Activated T-cell treated with anti-CD3 and anti-CD28 coated beads, Interleukin-2, amount 50 U/mL, for 1 hour (primary cell): ENCODE data around the gene GINS2.
A peak's percentile ranks its signal among the peaks of the same experiment; 100 is the strongest.

Experiments used
- DNase-seq: peaks from one replicate; pipeline ENCODE4 v3.0.0-alpha.2; 2020

GINS2 gene

DNA sequence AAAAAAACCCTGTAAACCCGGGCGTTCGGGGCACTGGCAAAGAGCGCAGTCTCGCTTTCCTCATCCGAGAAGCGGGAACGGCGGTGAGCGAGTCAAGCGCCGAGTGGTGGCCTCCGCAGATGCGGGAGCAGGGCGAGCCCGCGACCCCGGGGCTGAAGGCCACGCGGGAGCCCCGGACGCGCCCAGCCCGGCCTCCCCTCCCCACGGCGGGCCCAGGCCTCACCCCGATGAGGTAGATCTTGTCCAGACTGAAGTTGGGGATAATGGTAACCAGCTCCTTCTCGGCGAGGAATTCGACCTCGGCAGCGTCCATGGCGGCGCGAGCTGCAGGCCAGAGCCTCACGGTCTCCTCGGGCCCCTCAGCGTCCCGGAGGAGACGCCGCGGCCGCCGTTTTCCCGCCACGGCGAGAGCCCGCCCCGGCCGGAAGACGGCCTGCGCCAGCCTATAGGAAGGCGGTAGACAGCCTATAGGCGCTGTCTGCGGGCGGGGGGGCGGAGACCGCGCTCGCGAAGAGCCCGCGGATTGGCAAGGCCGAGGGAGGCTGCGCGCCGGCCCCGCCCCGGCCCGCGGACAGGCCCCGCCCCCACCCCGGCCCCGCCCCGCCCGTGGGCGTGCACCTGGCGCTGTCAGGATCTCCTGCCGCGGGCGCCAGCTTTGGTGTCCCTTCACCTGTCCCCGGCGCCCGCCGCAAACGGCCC lies at the start of gene GINS2:
GINS2 (minus strand) TSS at position 369 of the 699 bp plus-strand sequence; CDS start at position 313, 56 bp downstream.
- DNase-seq: peak; percentile 96

DNA sequence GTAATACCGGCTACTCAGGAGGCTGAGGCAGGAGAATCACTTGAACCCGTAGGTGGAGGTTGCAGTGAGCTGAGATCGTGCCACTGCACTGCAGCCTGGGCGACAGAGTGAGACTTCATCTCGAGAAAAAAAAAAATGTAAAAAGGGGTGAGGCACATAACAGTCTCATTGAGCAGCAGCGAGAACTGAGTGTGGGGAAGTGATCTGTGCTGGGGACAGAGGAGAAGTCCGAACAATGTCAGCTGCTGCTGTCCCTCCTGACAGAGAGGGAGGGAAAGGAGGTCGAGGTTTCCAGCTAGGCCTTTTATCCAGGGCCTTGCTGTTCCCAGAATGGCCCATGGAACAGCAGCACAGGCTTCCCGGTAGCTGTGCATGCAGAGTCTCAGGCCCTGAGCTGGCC lies 48.2 kb upstream of the GINS2 start:
- no peak for DNase-seq

DNA sequence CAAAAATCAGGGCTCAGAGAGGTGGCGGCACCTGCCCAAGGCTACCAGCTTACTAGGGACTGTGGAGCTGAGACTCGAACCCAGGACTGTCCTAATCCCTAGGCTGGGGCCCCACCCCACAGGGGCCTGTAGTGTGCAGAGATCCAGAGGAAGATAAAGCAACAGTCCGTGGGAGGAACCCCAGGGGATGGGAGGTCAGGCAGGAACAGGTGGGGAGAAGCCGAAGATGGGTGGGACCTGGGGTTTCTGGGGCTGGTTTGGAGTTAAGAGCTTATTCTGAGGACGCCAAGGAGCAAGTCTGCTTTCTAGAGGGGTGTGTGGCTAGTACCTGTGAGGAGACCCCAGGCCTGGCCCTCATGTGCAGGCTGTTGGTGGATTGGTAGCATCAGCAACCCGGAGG lies 47.2 kb upstream of the GINS2 start:
- DNase-seq: no peak

GRCh38 chr16:85735225-85735635 lies 46.5 kb upstream of the GINS2 start:
- DNase-seq: peak; percentile 49

DNA sequence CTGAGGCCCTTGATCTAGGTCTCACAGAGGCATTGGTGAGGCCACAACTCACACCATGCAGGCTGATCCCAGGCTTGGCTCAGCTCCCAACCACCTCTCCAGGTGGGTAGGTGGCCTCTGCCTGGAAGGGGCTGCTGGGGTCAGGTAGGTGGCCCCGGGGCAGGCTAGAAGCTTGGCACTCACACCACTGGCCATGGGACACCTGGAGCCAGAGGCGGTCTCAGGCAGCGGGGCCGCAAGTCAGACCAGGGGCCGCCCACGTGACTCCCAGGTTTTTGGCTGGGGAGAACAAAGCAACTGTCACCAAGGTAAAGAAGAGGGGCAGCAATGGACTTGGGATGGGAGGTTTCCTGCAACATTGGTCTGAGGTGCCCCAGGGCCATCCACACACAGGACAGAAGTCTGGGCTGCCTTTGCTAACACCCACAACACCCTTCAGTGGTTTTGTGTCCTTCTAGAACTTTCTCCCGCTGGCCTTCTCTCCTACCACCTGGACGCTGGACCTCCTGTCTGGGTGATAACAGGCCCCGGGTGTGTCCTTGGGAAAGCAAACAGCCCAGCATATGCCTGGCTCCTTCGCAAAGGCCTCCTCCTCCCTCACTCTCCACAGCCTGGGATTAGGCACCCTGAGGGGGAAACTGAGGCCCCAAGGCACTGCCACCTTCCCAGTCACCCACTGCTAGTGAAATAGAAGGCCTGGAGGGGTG lies 45.7 kb upstream of the GINS2 start:
- DNase-seq: no peak

DNA sequence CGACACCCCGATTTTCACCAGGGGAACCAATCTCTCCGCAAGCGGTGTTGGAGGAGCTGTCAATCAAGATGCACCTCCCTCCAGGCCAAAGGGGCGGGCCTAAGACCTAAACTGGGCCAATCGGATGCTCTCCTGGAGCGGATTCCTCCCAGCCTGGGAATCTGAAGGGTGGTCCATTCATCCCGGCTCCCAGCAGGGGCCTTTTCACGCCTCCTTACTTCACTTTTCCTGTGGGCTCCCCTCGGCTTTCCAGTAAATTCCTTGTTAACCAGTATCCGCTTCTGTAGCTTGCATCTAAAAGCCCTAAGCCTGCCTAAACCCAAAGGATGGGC lies 45.1 kb upstream of the GINS2 start:
- DNase-seq: no peak

- no peak for DNase-seq
Measured at GRCh38 chr16:85733155-85733838, 44.5 kb upstream of the GINS2 start.

DNA sequence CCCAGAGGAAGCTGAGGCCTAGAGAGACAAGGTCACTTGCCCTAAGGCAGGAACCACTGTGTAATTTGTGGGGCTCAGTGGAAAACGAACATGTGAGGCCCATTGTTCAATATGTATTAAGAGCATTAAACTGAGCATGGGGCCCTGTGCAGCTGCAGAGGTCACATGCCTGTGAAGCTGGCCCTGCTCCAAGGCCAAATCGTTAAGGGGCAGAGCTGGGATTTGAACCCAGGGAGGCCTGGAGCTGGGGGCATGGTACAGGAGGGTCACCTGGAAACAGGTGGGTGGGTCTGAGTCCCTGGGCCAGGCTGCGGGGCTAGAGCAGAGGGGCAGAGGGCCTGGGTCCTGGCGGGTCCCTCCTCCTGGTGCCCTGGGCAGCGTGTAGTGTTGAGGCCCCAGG lies 42.4 kb upstream of the GINS2 start:
- no peak for DNase-seq

DNA sequence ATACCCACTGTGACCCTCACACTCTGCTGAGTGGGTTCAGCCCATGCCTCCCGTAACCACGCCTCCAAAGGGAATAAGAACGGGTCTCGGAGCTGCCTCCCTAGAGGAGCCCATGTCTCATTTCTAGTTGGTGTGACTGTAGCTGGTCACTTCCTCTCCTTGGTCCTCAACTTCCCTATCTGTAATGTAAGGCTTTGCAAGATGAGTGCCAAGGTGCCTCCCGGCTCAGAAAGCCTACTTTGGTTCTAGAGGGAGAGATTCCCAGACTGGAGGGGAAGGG lies 41.4 kb upstream of the GINS2 start:
- no peak for DNase-seq

- DNase-seq: no peak
Measured at GRCh38 chr16:85729452-85730185, 40.9 kb upstream of the GINS2 start.

- no peak for DNase-seq
Measured at GRCh38 chr16:85728879-85729278, 40.1 kb upstream of the GINS2 start.

DNA sequence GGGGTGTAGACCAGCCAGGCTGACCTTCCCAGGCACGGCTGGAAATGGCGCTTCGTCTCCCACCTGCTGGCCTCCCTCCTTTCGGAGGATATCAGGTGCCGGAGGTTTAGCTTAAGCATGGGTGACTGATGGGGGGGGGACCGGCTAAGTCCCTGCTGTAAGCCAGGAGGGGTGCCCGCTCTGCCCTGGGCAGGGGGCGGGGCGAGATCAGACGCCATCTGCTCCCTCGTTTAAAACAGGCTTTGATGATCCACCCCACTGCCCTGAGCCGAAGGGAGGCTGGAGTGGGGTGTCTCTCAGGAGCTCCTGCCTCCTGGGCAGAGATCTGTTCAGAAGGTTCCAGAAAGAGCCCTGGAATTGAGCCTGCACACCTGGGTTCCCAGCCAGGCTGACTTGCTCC lies 36.2 kb upstream of the GINS2 start:
- no peak for DNase-seq

GRCh38 chr16:85724126-85724879 lies 35.5 kb upstream of the GINS2 start:
- no peak for DNase-seq

DNA sequence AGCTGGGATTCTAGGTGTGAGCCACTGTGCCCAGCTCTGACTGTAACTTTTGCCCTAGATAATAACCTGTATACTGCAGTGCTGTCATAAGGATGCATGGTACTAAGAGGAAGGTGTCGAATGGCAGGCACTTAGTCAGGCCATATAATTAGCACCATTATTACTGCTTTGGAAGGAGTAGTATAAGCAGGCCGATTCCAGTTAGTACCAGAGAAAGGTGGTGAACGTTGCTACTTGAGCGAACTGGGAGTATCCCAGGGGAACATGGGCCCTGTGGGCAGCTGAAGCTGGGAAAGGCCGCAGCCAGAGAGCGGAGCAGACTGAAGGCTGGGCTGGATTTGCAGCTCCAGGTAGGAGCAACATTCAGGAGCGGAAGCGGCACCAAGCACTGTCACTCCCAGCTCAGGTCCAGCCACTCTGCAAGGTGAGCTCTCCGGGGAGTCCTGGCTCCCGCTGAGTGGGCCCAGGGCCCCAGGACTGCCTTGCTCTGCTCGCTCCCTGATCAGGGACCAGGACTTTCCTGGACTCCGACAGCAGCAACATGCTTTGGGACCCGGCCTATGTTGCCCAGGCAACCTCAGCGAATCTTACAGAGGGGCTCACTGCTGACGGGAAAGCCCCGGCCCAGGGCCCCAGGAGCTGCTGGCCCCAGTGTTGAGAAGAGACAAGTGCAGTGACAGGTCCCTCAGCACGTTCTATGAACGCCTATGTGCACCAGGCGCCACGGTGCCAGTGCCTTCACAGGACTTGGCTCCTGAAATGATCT lies 33.6 kb upstream of the GINS2 start:
- DNase-seq: no peak

GRCh38 chr16:85720302-85720637 lies 31.5 kb upstream of the GINS2 start:
- DNase-seq: no peak

DNA sequence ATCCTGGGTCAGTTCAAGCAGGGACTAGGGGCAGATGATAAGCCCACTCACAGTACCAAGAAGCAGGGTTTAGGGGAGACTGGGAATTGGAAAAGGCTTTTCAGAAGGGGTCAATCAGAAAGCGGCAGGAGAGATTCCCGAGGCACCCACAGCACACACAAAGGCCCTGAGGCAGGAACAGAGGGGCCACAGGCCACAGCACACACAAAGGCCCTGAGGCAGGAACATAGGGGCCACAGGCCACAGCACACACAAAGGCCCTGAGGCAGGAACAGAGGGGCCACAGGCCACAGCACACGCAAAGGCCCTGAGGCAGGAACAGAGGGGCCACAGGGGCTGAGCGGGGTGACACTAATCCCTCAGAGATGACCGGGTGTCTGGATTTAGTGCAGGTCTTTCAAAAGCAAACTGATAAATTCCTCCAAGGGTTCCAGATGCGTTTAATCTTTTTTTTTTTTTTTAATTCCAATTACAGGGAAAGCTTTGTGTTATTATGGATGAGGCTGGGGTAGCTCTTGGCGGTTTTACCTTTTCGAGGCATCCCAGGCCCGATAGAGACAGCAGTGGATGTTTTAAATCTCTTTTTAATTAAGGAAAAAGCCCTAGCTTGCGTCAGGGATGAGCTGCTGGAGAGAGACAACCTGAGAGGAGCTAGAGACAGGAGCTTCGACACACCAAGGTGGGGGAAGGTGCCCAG lies 31.0 kb upstream of the GINS2 start:
- DNase-seq: no peak

DNA sequence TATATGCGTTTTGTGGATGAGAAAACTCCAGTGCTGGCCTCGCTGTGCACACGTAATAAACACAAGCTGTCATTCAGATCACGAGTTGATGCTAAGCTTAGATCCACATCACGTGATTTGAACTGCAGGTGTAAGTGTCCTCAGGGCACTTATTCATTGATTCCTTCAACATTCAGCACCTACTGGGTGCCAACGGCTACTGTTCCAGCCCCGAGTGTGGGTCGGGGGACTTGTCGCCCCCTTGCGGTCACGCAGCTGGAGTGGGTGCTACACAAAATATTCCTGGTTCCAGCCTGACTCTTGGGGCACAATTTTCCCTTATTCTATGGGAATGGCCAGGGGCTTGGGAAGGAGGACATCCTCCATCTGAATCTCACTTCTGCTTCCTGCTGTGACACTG lies 29.9 kb upstream of the GINS2 start:
- DNase-seq: no peak

- no peak for DNase-seq
Measured at GRCh38 chr16:85718153-85718477, 29.4 kb upstream of the GINS2 start.

DNA sequence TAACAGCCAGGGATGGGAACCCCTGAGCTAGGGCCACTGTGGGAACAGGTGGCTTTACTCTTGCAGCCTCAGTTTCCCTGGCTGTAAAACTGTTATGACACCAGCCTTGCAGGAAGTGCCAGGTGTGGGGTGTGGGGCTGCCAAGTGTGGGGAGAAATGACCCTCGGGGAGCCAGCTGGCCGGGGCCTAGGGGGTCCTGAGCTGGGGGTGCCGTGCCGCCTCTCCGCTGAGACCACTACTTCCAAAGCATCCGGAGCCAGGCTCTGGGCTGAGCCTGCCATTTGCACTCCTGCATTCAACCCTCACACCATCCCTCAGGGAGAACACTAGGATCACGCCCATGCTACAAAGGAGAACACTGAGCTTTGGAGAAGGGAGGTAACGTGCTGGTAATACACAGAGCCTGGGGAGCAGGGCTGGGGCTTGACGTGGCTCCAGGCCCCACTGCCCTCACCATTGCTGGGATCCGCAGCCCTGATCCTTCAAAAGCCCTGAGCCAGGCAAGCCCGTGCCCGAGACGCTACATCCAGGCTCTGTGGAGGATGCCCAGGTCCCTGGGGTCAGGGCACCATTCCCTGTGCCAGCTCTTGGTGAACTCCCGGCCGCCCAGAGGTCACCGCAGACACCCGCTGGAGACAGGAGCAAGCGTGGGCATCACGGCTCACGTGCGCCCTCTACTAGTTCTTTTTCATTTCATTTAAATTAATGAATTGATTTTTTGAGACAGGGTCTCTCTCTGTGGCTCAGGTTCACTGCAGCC lies 28.8 kb upstream of the GINS2 start:
- peak; percentile 50 for DNase-seq

- DNase-seq: no peak
Measured at GRCh38 chr16:85716680-85717038, 27.9 kb upstream of the GINS2 start.

DNA sequence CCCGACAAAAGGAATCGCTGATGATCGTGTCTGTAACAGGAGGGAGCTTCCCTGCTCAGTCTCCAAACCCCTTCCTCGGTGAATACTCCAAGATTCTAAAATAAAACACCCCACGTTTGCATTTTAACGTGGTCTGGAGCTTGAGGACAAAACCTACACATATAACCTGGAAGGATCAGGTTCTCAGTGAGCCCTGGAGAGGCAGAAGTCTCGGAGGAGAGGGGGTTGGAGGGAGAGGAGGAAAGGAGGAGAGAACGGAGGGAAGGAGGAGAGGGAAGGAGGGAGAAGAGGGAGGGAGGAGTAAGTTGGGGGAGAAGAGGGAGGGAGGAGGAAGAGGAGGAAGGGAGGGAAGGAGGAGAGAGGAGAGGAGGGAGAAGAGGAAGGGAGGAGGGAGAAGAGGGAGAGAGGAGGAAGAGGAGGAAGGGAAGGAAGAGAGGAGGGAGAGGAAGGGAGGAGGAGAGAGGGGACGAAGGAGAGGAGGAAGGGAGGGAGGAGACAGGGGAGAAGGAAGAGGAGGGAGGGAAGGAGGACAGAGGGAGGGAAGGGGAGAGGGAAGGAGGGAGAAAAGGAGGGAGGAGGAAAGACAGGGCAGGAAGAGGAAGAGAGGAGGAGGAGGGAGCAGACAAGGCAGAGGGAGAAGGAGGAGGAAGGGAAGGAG lies 27.4 kb upstream of the GINS2 start:
- DNase-seq: no peak
